ENCODE measurements around the gene CORO2B. TPM values are rescaled to one million over a fixed set of nuclear protein-coding genes. Genes with fewer than 3 reads are reported as not detected.

The CORO2B gene
- total and polyA plus RNA-seq, 11 donors = 3.0 to 9.1 (median 5.0) TPM

GRCh38 chr15:68557469-68558317, 21.1 kb upstream of the CORO2B start:
- no peak for TF ChIP-seq POLR2A (IDR thresholded peaks at IDR 0.05)
- TF ChIP-seq, protein P1, sequence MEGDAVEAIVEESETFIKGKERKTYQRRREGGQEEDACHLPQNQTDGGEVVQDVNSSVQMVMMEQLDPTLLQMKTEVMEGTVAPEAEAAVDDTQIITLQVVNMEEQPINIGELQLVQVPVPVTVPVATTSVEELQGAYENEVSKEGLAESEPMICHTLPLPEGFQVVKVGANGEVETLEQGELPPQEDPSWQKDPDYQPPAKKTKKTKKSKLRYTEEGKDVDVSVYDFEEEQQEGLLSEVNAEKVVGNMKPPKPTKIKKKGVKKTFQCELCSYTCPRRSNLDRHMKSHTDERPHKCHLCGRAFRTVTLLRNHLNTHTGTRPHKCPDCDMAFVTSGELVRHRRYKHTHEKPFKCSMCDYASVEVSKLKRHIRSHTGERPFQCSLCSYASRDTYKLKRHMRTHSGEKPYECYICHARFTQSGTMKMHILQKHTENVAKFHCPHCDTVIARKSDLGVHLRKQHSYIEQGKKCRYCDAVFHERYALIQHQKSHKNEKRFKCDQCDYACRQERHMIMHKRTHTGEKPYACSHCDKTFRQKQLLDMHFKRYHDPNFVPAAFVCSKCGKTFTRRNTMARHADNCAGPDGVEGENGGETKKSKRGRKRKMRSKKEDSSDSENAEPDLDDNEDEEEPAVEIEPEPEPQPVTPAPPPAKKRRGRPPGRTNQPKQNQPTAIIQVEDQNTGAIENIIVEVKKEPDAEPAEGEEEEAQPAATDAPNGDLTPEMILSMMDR (IDR thresholded peaks at IDR 0.05) = no peak
- Histone ChIP-seq H3K4me1 (peaks cover 0 to 22% (median 10%) of the 10 kb centered on the region in 12 donors), H3K27me3 (peaks cover 0 to 10% (median 0%) of the 10 kb centered on the region in 9 donors), H3K36me3 (no peaks in the 10 kb centered on the region), H3K4me3 (no peak overlapping the region), H3K9me3 (no peaks in the 10 kb centered on the region), H3K27ac (no peak overlapping the region)
- WGBS, 4 donors = 97 to 98% (median 98%) methylated on average over 8 to 9 of the region's 9 CpGs
- DNase-seq = no peak
- intact Hi-C loops (cut with DNase I) = loop anchor here in 9 of 10 donors (2.0 to 10.0 kb wide), 13 partner anchors 95 to 367 kb away; partner anchors contain the start of gene ANP32A (in 1 of the 9)
- no peak for ATAC-seq

GRCh38 chr15:68558318-68559305, 20.2 kb upstream of the CORO2B start:
- no peak for ATAC-seq
- H3K4me3 ChIP-seq = peak overlapping the region in 10 of 12 donors; percentile 43 to 66 (median 52)
- 58 to 71% (median 67%) methylated on average over 30 of the region's 30 CpGs for WGBS, 4 donors

GRCh38 chr15:68559345-68560310, 19.2 kb upstream of the CORO2B start:
- intact Hi-C loops (cut with DNase I) = loop anchor here (1.0 to 10.0 kb wide), 15 partner anchors 93 to 365 kb away; partner anchors contain the start of gene ANP32A (in 1 of the 10)

More at GRCh38 chr15:68558318-68559305, 20.2 kb upstream of the CORO2B start:
- Histone ChIP-seq H3K4me1 (peaks cover 0 to 19% (median 9%) of the 10 kb centered on the region in 12 donors), H3K36me3 (no peaks in the 10 kb centered on the region), H3K9me3 (no peaks in the 10 kb centered on the region), H3K27ac (no peak overlapping the region), H3K27me3 (peaks cover 0 to 10% (median 0%) of the 10 kb centered on the region in 9 donors)
- no peak for DNase-seq
- intact Hi-C loops (cut with DNase I) = loop anchor here (1.0 to 10.0 kb wide), 14 partner anchors 94 to 366 kb away; partner anchors contain the start of gene ANP32A (in 1 of the 10)
- TF ChIP-seq, protein P1 (IDR thresholded peaks at IDR 0.05) = no peak

More at GRCh38 chr15:68559345-68560310, 19.2 kb upstream of the CORO2B start:
- TF ChIP-seq, protein P1 (IDR thresholded peaks at IDR 0.05) = peak; percentile 93 to 99 (median 97)
- TF ChIP-seq POLR2A (IDR thresholded peaks at IDR 0.05) = no peak
- H3K36me3 ChIP-seq = no peaks in the 10 kb centered on the region
- 5 to 16% (median 6%) methylated on average over 25 to 54 of the region's 54 CpGs for WGBS, 4 donors
- peaks cover 0 to 19% (median 9%) of the 10 kb centered on the region in 12 donors for H3K4me1 ChIP-seq
- H3K9me3 ChIP-seq = no peaks in the 10 kb centered on the region
- peak; percentile 78 to 92 (median 81) for DNase-seq
- H3K27ac ChIP-seq = peak overlapping the region in 2 of 12 donors; percentile 15 to 17
- H3K27me3 ChIP-seq = peaks cover 0 to 10% (median 0%) of the 10 kb centered on the region in 9 donors
- peak overlapping the region in 11 of 12 donors; percentile 26 to 66 (median 52) for H3K4me3 ChIP-seq
- ATAC-seq = peak; percentile 81 to 95 (median 94)
